ENCODE measurements around the gene DPH3.

GRCh38 chr3:16239780-16240179 lies 25.0 kb downstream of the DPH3 start:
- TF ChIP-seq CTCF (IDR thresholded peaks at IDR 0.05; ENCODE audit: extremely low read depth in 1 of 2, insufficient read depth in 1 of 2, low read depth in 1 of 2, low read length in 2 of 2) (no peak), MAX (IDR thresholded peaks at IDR 0.05; ENCODE audit: insufficient read depth, insufficient read length) (no peak), EZH2 (IDR thresholded peaks at IDR 0.05; ENCODE audit: borderline replicate concordance, low read depth, low read length, severe bottlenecking) (no peak), POLR2AphosphoS5 (IDR thresholded peaks at IDR 0.05; ENCODE audit: insufficient read depth, low read depth, low read length) (no peak), POLR2A (IDR thresholded peaks at IDR 0.05; ENCODE audit: low read depth, low read length) (no peak)
